ENCODE data around the gene DNAL1.

DNA sequence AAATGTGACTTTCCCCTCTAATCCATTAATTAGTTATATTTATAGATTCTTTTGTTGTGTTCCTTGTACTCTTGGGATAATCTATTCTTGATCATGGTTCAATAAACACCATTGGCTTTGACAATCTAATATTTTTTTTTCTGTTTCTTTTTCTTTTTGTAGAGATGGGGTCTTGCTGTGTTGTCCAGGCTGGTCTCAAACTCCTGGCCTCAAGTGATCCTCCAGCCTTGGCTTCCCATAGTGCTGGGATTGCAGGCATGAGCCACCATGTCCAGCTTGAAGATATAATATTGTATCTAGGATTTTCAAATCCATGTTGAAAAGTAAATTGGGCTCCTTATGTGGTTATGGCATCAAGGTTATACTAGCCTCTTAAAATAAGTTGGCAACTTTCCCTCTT lies 6.2 kb downstream of the DNAL1 start:
- TF ChIP-seq, protein P1, sequence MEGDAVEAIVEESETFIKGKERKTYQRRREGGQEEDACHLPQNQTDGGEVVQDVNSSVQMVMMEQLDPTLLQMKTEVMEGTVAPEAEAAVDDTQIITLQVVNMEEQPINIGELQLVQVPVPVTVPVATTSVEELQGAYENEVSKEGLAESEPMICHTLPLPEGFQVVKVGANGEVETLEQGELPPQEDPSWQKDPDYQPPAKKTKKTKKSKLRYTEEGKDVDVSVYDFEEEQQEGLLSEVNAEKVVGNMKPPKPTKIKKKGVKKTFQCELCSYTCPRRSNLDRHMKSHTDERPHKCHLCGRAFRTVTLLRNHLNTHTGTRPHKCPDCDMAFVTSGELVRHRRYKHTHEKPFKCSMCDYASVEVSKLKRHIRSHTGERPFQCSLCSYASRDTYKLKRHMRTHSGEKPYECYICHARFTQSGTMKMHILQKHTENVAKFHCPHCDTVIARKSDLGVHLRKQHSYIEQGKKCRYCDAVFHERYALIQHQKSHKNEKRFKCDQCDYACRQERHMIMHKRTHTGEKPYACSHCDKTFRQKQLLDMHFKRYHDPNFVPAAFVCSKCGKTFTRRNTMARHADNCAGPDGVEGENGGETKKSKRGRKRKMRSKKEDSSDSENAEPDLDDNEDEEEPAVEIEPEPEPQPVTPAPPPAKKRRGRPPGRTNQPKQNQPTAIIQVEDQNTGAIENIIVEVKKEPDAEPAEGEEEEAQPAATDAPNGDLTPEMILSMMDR (IDR thresholded peaks at IDR 0.05), result no peak
- no peak for TF ChIP-seq KDM5A (IDR thresholded peaks at IDR 0.05)
- no peak for TF ChIP-seq KDM1A (IDR thresholded peaks at IDR 0.05; ENCODE audit: low read depth)
- no peak for TF ChIP-seq CBX8 (IDR thresholded peaks at IDR 0.05)
- TF ChIP-seq POLR2A (IDR thresholded peaks at IDR 0.05; ENCODE audit: low read length), result no peak
- no peak for TF ChIP-seq NPAS2 (CRISPR knock-in tag; IDR thresholded peaks at IDR 0.05; ENCODE audit: borderline replicate concordance)
- TF ChIP-seq GATA3 (IDR thresholded peaks at IDR 0.05; ENCODE audit: borderline replicate concordance), result no peak
- TF ChIP-seq, protein P2, sequence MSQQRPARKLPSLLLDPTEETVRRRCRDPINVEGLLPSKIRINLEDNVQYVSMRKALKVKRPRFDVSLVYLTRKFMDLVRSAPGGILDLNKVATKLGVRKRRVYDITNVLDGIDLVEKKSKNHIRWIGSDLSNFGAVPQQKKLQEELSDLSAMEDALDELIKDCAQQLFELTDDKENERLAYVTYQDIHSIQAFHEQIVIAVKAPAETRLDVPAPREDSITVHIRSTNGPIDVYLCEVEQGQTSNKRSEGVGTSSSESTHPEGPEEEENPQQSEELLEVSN (IDR thresholded peaks at IDR 0.05; ENCODE audit: borderline replicate concordance, low read depth), result no peak
- TF ChIP-seq, protein P3, sequence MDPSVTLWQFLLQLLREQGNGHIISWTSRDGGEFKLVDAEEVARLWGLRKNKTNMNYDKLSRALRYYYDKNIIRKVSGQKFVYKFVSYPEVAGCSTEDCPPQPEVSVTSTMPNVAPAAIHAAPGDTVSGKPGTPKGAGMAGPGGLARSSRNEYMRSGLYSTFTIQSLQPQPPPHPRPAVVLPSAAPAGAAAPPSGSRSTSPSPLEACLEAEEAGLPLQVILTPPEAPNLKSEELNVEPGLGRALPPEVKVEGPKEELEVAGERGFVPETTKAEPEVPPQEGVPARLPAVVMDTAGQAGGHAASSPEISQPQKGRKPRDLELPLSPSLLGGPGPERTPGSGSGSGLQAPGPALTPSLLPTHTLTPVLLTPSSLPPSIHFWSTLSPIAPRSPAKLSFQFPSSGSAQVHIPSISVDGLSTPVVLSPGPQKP (IDR thresholded peaks at IDR 0.05; ENCODE audit: low read depth, low read length), result no peak
- TF ChIP-seq, protein P4, sequence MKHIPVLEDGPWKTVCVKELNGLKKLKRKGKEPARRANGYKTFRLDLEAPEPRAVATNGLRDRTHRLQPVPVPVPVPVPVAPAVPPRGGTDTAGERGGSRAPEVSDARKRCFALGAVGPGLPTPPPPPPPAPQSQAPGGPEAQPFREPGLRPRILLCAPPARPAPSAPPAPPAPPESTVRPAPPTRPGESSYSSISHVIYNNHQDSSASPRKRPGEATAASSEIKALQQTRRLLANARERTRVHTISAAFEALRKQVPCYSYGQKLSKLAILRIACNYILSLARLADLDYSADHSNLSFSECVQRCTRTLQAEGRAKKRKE (CRISPR knock-in tag; IDR thresholded peaks at IDR 0.05; ENCODE audit: low read depth), result no peak

Data from A549 (cell line).